SU-DHL-6 (cell line): ENCODE results near the gene CLSTN2.

Experiments used
- EZH2phosphoT487 ChIP-seq: fragments of 200-600 bp; sonication (generic), shearing (Covaris generic); conservative IDR thresholded peaks from 2 replicates; pipeline ENCODE4 v1.6.1; 2018; ENCODE audit warnings: mild to moderate bottlenecking, antibody characterized with exemption, low read length, moderate library complexity, mixed read lengths
- TF ChIP-seq, protein P1 (sequence below): fragments of 200-600 bp; sonication (generic); IDR thresholded peaks from one replicate; pipeline ENCODE4 v1.5.1; 2017; ENCODE audit warnings: antibody characterized with exemption, mild to moderate bottlenecking, low read length, moderate library complexity; ENCODE audit not compliant: insufficient read depth, poor library complexity, severe bottlenecking

- TF ChIP-seq, protein P1, sequence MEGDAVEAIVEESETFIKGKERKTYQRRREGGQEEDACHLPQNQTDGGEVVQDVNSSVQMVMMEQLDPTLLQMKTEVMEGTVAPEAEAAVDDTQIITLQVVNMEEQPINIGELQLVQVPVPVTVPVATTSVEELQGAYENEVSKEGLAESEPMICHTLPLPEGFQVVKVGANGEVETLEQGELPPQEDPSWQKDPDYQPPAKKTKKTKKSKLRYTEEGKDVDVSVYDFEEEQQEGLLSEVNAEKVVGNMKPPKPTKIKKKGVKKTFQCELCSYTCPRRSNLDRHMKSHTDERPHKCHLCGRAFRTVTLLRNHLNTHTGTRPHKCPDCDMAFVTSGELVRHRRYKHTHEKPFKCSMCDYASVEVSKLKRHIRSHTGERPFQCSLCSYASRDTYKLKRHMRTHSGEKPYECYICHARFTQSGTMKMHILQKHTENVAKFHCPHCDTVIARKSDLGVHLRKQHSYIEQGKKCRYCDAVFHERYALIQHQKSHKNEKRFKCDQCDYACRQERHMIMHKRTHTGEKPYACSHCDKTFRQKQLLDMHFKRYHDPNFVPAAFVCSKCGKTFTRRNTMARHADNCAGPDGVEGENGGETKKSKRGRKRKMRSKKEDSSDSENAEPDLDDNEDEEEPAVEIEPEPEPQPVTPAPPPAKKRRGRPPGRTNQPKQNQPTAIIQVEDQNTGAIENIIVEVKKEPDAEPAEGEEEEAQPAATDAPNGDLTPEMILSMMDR, result no peak
- TF ChIP-seq EZH2phosphoT487, result no peak
These were observed 504.5 kb downstream of the CLSTN2 start for GRCh38 chr3:140439527-140439926.
